Renal cortex interstitium (tissue), 15 donors: ENCODE data around the gene FFAR3. TPM values are rescaled to one million over a fixed set of nuclear protein-coding genes. Genes with fewer than 3 reads are reported as not detected.

Source experiments
- DNase-seq, 11 donors: peaks; one replicate each; pipeline ENCODE4 v3.0.0-alpha.2; 2013; ENCODE audit warnings: low read depth in 9 of 11, low spot score in 4 of 11; ENCODE audit errors: extremely low read depth in 1 of 11
- long read RNA-seq, 16 experiments: transcript quantifications; one replicate each; lab custom pipeline, GENCODE V29; 2026
- polyA plus RNA-seq, 3 donors: library from polyadenylated mRNA; unstranded; fragments of 120-200 nt; gene quantifications; one replicate each; pipeline ENCODE4 v1.2.1, GENCODE V29; 2013; ENCODE audit not compliant: insufficient read length in 3 of 3

The FFAR3 gene, protein sequence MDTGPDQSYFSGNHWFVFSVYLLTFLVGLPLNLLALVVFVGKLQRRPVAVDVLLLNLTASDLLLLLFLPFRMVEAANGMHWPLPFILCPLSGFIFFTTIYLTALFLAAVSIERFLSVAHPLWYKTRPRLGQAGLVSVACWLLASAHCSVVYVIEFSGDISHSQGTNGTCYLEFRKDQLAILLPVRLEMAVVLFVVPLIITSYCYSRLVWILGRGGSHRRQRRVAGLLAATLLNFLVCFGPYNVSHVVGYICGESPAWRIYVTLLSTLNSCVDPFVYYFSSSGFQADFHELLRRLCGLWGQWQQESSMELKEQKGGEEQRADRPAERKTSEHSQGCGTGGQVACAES
- polyA plus RNA-seq = under 1 TPM; 0.11 to 0.20 (median 0.17) TPM
- long read RNA-seq, donor 1 = 0 reads
- long read RNA-seq, donor 2 = 0 reads
- long read RNA-seq, donor 3 = 0 reads
- long read RNA-seq, donor 4 = 0 reads
- long read RNA-seq, donor 5 = 0 reads
- long read RNA-seq, donor 6 = 0 reads
- long read RNA-seq, donor 7 = 0 reads
- long read RNA-seq, donor 8, partial matches to known transcripts = 0 of 1 reads
- long read RNA-seq, donor 8, other reads (novel, unspliced or antisense) = 0 of 1 reads
- long read RNA-seq, donor 9 = 0 reads
- long read RNA-seq, donor 10 = 0 reads
- long read RNA-seq, donor 11, partial matches to known transcripts = 0 of 1 reads
- long read RNA-seq, donor 11, other reads (novel, unspliced or antisense) = 0 of 1 reads
- long read RNA-seq, donor 12 = 0 reads
- long read RNA-seq, donor 13 = 0 reads
- long read RNA-seq, donor 14 = 0 reads
- long read RNA-seq, donor 15 = 0 reads
- long read RNA-seq, donor 16 = 0 reads

DNA sequence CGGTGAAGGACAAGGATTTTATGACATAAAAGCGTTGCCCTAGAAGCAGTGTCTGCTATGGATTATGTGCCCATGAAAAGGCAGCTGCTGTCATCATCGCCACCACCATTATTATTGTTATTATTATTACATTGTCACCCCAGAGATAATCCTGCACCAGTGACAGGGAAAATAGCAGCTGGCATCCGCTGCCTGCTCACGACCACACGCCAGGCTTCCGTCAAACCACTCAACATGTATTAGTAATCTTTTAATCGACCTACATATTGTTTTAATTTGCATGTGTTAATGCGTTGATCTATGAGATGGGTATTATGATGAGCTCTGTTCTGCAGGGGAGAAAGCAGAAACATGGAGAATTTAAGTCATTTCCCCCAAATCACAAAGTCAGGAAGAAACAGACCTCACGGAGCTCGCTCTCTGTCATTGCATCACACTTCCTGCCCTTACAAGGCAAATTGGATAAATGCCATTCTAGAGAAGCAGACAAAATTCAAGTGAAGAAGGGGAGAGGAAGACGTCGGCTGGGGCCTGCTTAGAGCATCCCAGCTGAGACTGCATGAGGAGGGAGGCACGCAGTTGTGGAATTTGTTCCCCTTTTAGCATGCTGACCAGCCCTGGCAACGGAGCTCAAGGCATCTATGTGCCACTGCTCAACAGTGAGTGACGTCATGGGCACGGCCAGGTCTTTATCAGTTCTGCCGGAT is at the start of gene FFAR3:
Gene FFAR3, plus strand, starts transcription at position 594 of the 707 bp plus-strand sequence. CDS start 431 bp downstream, outside the sequence.
- no peak for DNase-seq

DNA sequence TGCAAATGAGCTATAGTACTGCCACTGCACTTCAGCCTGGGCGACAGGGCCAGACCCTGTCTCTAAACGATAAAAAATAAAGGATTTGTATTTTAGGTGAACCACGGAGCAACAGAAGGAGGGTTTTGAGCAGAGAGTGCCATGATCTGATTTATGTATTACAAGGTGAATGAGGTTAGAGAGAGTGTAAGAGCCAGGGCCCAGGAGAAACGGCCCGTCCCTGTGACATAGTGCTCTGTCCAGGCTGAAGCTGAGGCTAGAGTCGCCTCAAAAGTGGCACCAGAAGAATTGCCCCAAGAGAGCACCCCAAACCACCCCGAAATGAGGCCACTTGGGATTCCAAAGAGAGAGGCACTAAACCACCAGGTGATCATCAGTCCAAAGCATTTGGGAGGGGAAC is 49.4 kb upstream of the FFAR3 start:
- no peak for DNase-seq

DNA sequence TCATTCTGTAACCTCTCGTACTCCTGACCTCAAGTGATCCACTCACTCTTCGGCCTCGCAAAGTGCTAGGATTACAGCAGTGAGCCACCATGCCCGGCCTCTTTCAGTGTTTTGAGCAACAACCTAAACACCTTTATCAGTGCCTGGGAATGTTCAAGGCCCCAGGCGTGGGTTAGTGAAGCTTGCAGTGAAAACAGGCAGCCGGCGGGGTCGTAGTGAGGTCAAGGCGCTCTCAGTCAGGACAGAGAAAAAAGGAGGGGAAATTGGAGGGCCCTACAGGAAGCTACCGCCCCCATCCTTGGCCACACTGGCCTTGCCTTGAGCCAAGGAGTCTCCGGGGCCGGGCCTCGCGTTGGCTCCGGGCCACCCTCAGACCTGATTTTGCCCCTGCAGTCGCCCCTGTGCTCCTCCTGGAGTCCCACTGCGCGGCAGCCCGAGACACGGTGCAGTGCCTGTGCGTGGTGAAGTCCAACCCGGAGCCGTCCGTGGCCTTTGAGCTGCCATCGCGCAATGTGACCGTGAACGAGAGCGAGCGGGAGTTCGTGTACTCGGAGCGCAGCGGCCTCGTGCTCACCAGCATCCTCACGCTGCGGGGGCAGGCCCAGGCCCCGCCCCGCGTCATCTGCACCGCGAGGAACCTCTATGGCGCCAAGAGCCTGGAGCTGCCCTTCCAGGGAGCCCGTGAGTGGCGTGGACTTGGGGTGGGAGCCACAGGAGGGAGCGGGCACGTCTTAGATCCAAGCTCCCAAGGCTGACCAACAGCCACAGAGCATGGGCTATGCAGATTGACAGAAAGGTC is 48.6 kb upstream of the FFAR3 start:
- DNase-seq = peak; percentile 45 to 86 (median 74)

DNA sequence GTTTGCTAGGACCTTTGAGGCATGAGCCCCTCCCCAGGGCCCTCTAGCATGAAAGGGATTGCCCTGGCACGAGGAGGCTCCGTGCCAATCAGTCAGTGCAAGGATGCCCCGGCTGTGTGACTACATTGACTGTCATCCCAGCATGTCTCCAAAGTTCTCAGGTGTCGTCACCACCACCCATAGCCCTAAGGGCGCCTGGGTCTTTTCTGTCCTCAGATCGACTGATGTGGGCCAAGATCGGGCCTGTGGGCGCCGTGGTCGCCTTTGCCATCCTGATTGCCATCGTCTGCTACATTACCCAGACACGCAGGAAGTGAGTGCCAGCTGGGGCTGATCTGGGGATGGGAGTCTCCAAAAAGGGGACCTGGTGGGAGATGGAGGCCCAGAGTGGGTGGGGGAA is 47.9 kb upstream of the FFAR3 start:
- no peak for DNase-seq

DNA sequence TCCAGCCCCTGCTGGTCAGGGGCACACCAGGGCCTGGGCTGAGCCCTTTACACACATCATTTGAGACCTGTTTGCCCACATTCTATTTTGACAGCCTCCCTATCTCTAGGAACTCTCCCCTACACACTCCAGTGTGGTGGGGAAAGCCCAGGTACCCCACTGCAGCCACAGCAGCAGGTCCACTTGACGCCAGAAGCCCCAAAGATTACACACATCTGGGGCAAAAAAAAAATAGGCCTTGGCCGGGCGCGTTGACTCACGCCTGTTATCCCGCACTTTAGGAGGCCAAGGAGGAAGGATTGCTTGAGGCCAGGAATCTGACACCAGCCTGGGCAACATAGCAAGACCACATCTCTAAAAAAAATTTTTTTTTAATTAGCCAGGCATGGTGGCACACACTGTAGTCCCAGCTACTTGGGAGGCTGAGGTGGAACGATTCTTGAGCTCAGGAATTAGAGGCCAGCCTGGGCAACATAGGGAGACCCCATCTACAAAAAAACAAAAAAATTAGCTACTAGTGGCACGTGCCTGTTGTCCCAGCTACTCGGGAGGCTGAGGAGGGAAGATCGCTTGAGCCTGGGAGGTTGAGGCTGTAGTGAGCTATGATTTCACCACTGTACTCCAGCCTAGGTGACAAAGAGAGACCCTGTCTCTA is 47.3 kb upstream of the FFAR3 start:
- no peak for DNase-seq

DNA sequence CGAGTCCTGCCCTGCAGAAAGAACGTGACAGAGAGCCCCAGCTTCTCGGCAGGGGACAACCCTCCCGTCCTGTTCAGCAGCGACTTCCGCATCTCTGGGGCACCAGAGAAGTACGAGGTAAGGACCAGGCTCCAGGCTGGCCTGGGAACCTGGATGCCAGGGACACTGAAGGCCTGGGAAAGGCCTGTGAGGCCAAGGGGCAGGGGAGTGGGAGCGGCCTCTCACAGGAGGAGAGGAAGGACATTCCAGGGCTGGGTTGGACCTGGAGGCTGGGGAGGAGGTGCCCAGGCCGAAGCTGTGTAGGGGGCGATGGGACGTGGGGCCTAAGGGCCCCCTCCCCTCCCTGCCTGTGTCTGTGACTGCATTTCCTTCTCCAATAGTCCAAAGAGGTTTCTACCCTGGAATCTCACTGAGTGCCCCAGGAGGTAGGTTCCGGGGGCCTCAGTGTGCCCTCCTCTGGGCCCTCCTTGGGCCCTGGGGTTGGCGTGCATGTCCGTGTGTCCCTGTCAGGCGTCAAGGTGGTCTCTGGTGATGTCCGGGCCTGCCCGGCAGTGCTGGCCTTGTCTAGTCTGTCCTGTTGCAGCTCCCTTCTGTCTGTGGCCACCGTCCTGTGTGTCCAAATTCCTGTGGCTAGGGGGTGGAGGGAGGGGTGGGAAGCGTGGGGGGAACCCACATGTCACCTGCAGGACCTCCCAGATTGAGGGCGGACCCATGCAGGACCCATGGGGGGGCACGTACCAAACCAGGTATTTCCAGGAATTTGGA is 46.2 kb upstream of the FFAR3 start:
- DNase-seq = no peak

DNA sequence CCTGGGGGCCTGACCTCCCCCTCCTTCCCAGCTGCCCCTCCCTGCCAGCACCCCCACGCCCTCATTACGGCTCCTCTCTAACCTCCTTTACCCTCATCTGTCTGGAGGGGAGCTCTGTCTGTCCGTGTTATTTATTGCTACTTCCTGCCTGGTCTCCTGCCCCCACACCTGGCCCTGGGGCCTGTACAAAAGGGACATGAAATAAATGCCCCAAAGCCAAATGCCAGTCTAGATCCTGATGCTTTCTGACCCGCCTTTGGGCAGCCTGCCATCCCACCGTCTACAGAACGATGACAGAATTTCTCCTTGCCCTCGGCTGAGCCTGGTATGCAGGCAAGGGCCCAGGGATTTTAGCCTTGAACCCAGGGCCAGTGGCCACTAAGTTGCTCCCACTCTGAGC is 44.7 kb upstream of the FFAR3 start:
- no peak for DNase-seq

DNA sequence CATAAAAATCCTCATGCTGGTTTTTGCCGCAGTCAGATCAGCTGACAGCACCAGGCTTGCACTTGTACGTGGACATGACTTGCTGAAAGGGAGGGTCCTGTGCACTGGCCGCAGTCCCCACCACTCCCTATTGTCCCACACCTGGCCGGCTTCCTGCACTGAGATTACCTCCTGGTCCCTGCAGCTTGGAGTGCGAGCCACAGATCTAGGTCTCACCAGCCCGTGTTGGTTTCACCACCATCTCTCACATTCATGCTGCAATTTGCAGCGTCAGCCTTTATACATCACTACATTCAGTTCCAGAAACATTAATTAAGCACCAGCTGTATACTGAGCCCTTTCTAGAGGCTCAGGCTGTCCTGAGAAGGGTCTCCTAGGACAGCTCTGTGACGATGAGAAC is 44.2 kb upstream of the FFAR3 start:
- DNase-seq = no peak

DNA sequence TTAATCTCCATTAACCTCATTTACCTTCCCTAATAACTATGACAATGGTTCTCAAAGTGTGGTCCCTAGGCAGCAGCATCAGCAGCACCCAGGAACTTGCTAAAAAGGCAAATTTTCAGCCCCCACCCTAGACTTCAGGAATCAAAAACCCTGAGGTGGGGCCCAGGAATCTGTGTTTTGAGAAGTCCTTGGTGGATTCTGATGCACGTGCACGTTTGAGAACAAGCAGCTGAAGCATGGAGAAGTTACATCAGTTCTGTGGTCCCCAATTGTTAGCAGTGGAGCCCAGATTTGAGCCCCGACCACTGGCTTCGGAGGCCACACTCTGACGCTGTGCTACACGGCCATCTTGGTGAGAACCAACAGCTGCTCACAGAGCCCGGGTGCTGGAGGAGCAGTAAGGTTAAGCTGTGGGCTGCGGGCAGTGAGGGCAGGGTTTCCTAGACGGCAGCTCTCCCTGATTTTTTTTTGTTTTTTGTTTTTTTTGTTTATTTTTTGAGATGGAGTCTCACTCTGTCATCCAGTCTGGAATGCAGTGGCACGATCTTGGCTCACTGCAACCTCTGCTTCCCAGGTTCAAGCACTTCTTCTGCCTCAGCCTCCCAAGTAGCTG is 43.3 kb upstream of the FFAR3 start:
- no peak for DNase-seq

DNA sequence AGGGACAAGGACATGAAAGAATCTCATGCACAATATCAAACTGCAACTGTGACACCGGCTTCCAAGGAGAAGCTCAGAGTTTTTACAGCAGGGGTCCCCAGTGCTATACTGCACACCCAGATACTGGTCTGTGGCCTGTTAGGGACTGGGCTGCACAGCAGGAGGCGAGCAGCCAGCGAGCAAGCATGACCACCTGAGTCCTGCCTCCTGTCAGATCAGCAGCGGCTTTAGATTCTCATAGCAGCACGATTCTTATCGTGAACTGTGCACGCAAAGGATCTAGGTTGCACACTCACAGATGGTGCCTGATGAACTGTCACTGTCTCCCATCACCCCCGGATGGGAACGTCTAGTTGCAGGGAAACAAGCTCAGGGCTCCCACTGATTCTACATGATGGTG is 42.4 kb upstream of the FFAR3 start:
- no peak for DNase-seq

DNA sequence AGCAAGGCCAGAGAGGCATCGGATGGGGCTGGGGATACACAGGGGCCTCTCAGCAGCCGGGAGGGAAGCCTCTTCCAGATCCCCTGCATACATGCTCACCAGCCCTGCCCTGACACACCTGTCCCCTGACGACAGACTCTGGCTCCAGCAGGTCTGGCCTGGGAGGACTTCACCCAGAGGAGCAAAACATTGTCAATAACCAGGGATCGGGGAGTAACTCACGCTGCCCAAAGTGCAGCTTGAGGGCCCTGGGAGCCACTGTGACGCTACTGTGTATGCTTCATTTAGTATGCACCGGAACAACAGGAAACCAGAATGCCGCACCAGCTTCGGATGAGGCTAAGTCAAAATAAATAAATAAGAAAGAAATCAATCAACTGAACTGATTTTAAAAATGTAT is 41.7 kb upstream of the FFAR3 start:
- DNase-seq = no peak

DNA sequence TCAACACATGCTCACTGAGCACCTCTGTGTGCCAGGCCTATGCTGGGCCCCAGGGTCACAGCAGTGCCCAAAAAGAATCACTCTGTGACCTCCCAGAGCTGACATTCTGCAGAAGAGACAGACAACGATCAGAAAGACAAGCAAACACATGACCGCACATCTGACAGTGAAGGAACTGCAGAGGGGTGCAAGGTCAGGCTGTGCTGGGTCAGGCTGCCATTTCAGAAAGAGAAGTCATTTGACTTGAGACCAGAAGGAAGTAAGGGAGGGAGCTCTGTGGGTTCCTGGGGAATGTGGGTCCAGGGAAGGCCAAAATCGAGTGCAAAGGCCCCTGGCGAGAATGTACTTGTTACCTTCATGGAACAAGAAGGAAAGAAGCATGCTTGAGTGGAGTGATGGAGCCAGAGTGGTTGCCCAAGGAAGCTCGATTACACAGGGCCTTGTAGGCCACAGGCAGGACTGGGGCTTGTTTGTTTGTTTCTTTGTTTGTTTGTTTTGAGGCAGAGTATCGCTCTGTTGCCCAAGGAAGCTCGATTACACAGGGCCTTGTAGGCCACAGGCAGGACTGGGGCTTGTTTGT is 40.7 kb upstream of the FFAR3 start:
- no peak for DNase-seq

DNA sequence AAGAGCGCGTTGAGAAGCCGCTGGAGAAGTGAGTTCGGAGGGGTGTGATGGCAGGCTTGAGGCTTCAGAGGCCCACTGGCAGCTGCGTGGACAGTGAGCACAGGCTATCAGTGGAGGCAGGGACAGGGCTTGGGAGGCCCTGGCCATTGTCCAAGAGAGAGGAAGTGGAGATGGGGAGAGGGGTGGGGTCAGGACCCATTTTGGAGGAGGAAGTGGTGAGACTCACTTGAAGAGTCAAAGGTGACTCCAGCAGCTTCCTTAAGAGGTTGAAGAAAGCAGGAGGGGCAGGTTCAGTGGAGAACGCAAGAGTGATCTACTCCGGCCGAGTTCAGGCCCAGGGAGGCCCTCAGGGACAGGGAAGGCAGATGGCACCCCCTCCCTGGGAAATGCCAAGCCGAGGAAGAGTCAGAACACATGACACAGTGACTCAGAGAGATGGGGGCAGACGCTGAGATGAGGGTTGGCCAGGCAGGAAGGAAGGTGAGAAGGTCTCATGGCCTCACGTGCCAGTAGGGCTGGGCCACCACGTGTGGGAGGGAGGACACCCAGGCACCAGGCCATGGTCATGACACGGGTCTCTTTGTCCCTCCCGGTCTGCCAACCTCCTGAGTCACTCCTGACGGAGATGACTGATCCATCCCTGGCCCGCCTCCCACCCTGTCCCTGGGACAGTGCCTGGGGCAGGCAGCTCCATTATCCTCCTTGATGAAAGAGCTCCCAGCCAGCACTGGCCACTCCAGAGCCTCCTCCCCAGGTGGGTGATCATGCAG is 39.4 kb upstream of the FFAR3 start:
- no peak for DNase-seq

DNA sequence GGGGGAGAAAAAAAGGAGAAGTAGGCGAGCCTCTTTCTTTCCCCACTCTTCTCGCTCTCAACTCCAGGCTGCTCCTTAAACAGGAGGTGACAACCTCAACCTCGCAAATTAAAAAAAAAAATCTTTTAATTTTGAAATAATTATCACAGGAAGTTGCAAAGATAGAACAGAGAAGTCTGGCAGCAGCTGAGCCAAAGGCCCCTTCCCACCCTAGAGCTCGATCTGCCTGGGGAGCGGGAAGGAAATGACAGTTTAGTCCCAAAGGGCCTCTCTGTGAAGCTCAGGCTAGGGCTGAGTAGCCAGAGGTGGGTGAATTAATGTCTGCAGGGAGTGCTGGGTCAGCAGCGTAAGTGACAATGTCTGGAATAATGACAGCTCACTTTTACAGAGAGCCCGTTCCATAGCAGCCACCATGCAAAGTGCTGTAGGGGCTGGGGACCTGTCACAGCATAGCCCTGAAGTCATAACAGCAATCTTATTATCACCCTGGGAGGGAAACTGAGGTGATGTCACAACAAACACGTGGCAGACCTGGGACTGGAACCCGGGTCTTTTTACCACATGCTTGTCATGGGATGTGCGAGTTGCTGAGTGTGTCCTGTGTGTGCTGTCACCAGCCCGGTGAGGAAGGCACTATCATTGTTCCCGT is 38.1 kb upstream of the FFAR3 start:
- DNase-seq = no peak

DNA sequence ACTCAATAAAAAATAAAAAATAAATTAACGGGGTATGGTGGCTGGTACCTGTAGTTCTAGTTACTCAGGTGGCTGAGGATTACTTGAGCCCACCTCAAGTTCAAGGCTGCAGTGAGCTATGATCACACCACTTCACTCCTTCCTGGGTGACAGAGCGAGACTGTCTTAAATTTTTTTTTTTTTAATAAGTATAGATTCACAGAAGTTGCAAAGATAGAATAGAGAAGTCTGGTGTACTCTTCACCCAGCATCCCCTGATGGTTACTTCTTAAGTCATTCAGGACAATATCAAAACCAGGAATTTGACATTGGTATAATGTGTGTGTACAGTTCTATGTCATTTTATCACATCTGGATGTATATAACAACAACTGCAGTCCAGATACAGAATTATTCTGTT is 37.0 kb upstream of the FFAR3 start:
- DNase-seq = no peak

DNA sequence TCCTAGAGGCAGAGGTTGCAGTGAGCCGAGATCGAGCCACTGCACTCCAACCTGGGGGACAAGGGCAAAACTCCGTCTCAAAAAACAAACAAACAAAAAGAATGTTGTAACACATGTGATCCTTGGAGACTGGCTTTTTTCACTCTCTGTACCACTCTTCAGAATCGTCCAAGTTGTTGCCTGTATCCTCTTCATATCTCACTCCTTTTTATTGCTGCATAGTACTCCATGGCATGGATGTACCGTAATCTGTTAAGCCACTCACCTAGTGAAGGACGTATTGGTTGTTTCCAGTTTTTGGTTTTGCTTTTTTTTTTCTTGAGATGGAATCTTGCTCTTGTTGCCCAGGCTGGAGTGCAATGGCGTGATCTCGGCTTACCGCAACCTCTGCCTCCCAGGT is 36.2 kb upstream of the FFAR3 start:
- no peak for DNase-seq
